Ovary (tissue), 9 donors: ENCODE data around the gene CACNA1C. TPM values are rescaled to one million over a fixed set of nuclear protein-coding genes. Genes with fewer than 3 reads are reported as not detected.

Source experiments
- DNase-seq, 5 donors: peaks; one replicate each; pipeline ENCODE4 v3.0.0-alpha.2; 2019 to 2020
- H3K27ac ChIP-seq, 2 donors: fragments of 200-600 bp; one replicate each; pipeline versions ENCODE4 v1.5.1 to v1.8.0; 2019 to 2022
- H3K27me3 ChIP-seq: fragments of 200-600 bp; one replicate; pipeline ENCODE4 v1.8.0; 2022
- H3K36me3 ChIP-seq: fragments of 200-600 bp; sonication (generic); one replicate; pipeline ENCODE4 v1.5.1; 2019
- H3K4me1 ChIP-seq: one replicate; pipeline ENCODE4 v1.8.1; 2013; ENCODE audit warnings: mild to moderate bottlenecking, moderate library complexity; ENCODE audit not compliant: insufficient read depth
- H3K4me3 ChIP-seq: fragments of 200-600 bp; sonication (generic); one replicate; pipeline ENCODE4 v1.5.1; 2017
- H3K9me3 ChIP-seq, 2 donors: fragments of 200-600 bp in 1 of 2; sonication (generic) in 1 of 2; one replicate each; pipeline versions ENCODE4 v1.5.1 to v1.8.1; 2013 to 2019; ENCODE audit warnings: mild to moderate bottlenecking in 1 of 2, moderate library complexity in 1 of 2
- EP300 ChIP-seq: sonication (generic); formaldehyde crosslinking; IDR thresholded peaks from one replicate; pipeline ENCODE4 v1.6.1; 2017; ENCODE audit warnings: antibody characterized with exemption
- POLR2A ChIP-seq: fragments of 450-650 bp; IDR thresholded peaks from one replicate; pipeline ENCODE4 v1.6.1; 2017; ENCODE audit warnings: antibody characterized with exemption, mild to moderate bottlenecking, moderate library complexity
- WGBS, 3 donors: extraction: QIAGEN DNeasy Blood & Tissue Kit in 1 of 3; methylation state at CpG; one replicate each; pipeline versions ENCODE4 v1.1.5 to v1.1.7; 2013 to 2017; 5-methylcytosine and 5-hydroxymethylcytosine counted together
- intact Hi-C, 4 donors: fragments of 100-400 bp; cut with DNase I; formaldehyde crosslinking; loops; one replicate each; pipeline versions ENCODE4 v1.11.0 to v1.15.1; 2022 to 2023
- polyA plus RNA-seq, 2 donors: library from polyadenylated mRNA; stranded (reverse); fragments of 200-250 nt in 1 of 2; fragments of 350-450 nt in 1 of 2; fragmentation: Illumina TruSeq in 1 of 2; extraction: RNeasy Lipid Tissue Mini Kit (QIAGEN cat#74804) in 1 of 2; gene quantifications; one replicate each; pipeline ENCODE4 v1.2.3, GENCODE V29; 2013 to 2014
- total RNA-seq, 7 donors: library from RNA; depleted of rRNA in 2 of 7; stranded (reverse); fragments of >200 nt in 2 of 7; fragmentation: NEBNext Ultra II Directional in 3 of 7; extraction: Animal tissue kit (Norgen Biotek cat#: 25700) in 3 of 7; gene quantifications; one replicate each; pipeline versions ENCODE4 v1.1.0 to v1.2.4, GENCODE V29; 2016 to 2023
- TF ChIP-seq, protein P1 (sequence below), 3 donors: fragments of 450-650 bp in 2 of 3; fragments of 200-600 bp in 1 of 3; IDR thresholded peaks; one replicate each; pipeline versions ENCODE4 v1.5.1 to v1.8.0; 2016 to 2022; ENCODE audit warnings: antibody characterized with exemption in 3 of 3, mild to moderate bottlenecking in 1 of 3
- donor health status: DM: no; HTN: no; CAD: no; lungs with moderate emphysema.
- donor health status: DM: no; HTN: no; CAD: no.
- donor health status: Bipolar disorder and iron deficiency.
- donor health status: DM: yes; HTN: yes; CAD: no.
- donor health status: DM: no; HTN: no; CAD: no.
- donor health status: DM: yes; HTN: yes; CAD: no.

Gene CACNA1C
- total and polyA plus RNA-seq, 9 donors = 2.2 to 8.3 (median 3.7) TPM

DNA sequence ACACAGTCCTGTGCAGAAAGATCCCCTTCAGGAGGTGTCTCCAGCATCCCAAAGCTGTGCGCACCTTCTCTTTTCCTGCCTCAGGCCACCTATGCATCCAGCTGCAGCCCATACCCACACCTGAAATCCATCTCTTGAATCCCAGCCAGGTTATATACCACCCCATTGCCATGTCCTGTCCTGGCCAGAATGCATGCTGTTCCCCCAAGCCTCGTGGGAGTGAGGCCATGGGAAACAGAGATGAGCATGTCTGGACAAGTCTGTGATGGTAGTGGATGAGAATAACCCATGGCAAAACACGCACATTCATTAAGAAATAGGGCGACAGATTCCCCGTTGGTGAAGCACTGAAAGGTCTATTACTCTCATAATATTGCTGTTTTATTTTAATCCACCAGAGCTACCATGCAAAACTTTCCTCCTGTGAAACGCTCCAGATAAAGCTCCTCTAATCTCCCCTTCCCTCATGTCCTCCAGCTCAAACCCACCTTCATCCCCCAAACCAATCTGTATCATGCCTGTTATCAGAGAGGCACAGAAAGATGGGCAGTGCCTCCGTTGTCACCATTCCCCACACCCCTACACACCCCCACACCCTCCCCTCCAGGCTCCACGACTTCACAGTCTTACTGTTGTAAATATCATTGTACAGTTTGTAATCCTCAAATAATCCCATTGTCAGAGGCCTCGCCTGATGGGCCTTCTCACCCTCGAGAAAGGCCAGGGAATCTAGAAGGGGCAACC lies 644.4 kb downstream of the CACNA1C start:
- intact Hi-C loops = no loop called here

DNA sequence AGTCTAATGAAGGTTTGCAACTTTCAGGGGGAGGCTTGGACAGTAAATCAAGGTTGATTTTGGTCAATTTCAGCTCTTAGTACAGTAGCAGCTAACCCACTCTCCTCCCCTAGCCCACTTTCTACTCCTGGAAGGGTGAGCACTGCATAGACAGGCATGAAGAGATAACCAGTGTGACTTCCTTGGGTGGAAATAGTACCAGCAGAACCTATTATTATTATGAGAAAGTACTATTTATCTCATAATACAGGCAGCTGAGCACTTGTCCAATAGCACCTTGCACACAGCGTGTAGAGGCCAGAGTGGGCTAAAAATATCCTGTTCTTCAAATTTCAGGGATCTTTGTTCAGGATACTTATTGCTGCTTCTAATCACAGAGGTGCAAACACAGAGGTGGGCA lies 645.8 kb downstream of the CACNA1C start:
- no peak overlapping the region for H3K27ac ChIP-seq
- DNase-seq = no peak
- intact Hi-C loops = no loop called here
- WGBS, 3 donors = 74 to 85% (median 76%) methylated on average over 1 of the region's 1 CpG
- no peaks in the 10 kb centered on the region for H3K27me3 ChIP-seq
- no peaks in the 10 kb centered on the region for H3K4me1 ChIP-seq
- no peak overlapping the region for H3K4me3 ChIP-seq
- TF ChIP-seq, protein P1, sequence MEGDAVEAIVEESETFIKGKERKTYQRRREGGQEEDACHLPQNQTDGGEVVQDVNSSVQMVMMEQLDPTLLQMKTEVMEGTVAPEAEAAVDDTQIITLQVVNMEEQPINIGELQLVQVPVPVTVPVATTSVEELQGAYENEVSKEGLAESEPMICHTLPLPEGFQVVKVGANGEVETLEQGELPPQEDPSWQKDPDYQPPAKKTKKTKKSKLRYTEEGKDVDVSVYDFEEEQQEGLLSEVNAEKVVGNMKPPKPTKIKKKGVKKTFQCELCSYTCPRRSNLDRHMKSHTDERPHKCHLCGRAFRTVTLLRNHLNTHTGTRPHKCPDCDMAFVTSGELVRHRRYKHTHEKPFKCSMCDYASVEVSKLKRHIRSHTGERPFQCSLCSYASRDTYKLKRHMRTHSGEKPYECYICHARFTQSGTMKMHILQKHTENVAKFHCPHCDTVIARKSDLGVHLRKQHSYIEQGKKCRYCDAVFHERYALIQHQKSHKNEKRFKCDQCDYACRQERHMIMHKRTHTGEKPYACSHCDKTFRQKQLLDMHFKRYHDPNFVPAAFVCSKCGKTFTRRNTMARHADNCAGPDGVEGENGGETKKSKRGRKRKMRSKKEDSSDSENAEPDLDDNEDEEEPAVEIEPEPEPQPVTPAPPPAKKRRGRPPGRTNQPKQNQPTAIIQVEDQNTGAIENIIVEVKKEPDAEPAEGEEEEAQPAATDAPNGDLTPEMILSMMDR (IDR thresholded peaks at IDR 0.05) = no peak
- TF ChIP-seq POLR2A (no peak), EP300 (no peak)
- no peaks in the 10 kb centered on the region for H3K36me3 ChIP-seq
- H3K9me3 ChIP-seq = peaks cover 0 to 3% of the 10 kb centered on the region in 2 donors

More for the DNA sequence above, 644.4 kb downstream of the CACNA1C start:
- 60 to 73% (median 61%) methylated on average over 10 of the region's 10 CpGs for WGBS, 3 donors
- no peak for DNase-seq
- H3K9me3 ChIP-seq = peaks cover 0 to 3% of the 10 kb centered on the region in 2 donors
- H3K4me3 ChIP-seq = no peak overlapping the region
- H3K4me1 ChIP-seq = no peaks in the 10 kb centered on the region
- no peak overlapping the region for H3K27ac ChIP-seq
- no peaks in the 10 kb centered on the region for H3K36me3 ChIP-seq
- H3K27me3 ChIP-seq = no peaks in the 10 kb centered on the region
- TF ChIP-seq POLR2A (no peak), EP300 (no peak)
- TF ChIP-seq, protein P1 (IDR thresholded peaks at IDR 0.05) = no peak

DNA sequence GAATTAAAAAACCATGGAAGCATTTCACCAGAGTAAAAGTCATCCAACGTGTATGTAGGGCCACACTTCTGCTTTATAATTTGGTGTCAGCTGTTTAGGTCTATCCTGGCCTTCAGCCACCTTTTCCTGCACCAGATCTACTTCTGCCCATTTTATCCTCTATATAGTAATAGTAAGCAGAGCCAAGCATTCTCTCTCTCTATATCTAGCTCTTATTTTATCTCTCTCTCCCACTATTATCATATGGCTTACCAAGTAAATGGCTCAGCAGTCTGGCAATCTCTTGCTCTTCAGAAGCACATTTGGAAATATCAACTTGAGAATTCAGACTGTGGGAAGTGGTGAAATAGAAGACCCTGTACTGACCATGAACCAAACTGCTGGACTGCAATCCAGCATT lies 657.9 kb downstream of the CACNA1C start:
- Histone ChIP-seq H3K4me1 (no peaks in the 10 kb centered on the region), H3K36me3 (no peaks in the 10 kb centered on the region), H3K4me3 (no peak overlapping the region), H3K9me3 (no peaks in the 10 kb centered on the region), H3K27me3 (no peaks in the 10 kb centered on the region), H3K27ac (no peak overlapping the region)
- intact Hi-C loops = no loop called here
- TF ChIP-seq POLR2A (no peak), EP300 (no peak)
- TF ChIP-seq, protein P1 (IDR thresholded peaks at IDR 0.05) = no peak
- DNase-seq = no peak
- 34 to 52% (median 35%) methylated on average over 1 of the region's 1 CpG for WGBS, 3 donors

DNA sequence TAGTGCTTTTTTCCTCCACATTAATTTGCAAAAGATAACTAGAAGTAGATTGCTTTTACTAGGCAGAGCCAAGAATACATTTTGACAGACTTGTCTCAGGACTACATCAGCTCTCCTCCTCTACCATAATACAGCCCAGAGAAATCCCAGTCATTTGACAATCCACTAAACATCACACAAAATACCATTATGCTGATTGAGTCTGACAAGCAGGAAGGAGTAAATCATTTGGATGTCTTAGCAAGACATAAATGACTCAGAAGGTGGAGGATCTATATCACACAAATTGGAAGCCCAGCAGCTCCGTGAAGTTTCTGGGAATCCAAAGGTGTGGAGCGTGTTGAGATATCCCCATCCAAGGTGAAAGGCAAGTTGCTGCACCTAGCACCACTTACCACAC lies 666.6 kb downstream of the CACNA1C start:
- intact Hi-C loops = no loop called here
- Histone ChIP-seq H3K27me3 (no peaks in the 10 kb centered on the region), H3K4me3 (no peak overlapping the region), H3K36me3 (no peaks in the 10 kb centered on the region), H3K9me3 (no peaks in the 10 kb centered on the region), H3K4me1 (no peaks in the 10 kb centered on the region), H3K27ac (no peak overlapping the region)
- TF ChIP-seq POLR2A = no peak
- TF ChIP-seq, protein P1 (IDR thresholded peaks at IDR 0.05) = no peak
- no peak for TF ChIP-seq EP300
- 50 to 59% (median 58%) methylated on average over 2 of the region's 2 CpGs for WGBS, 3 donors
- no peak for DNase-seq
